Ovary (tissue), 9 donors: ENCODE measurements around the gene FBXO15. TPM values are rescaled to one million over a fixed set of nuclear protein-coding genes. Genes with fewer than 3 reads are reported as not detected.

ENCODE experiments used
- DNase-seq, 5 donors: peaks; one replicate each; pipeline ENCODE4 v3.0.0-alpha.2; 2019 to 2020
- H3K27ac ChIP-seq, 2 donors: fragments of 200-600 bp; one replicate each; pipeline versions ENCODE4 v1.5.1 to v1.8.0; 2019 to 2022
- H3K27me3 ChIP-seq: fragments of 200-600 bp; one replicate; pipeline ENCODE4 v1.8.0; 2022
- H3K36me3 ChIP-seq: fragments of 200-600 bp; sonication (generic); one replicate; pipeline ENCODE4 v1.5.1; 2019
- H3K4me1 ChIP-seq: one replicate; pipeline ENCODE4 v1.8.1; 2013; ENCODE audit warnings: mild to moderate bottlenecking, moderate library complexity; ENCODE audit not compliant: insufficient read depth
- H3K4me3 ChIP-seq: fragments of 200-600 bp; sonication (generic); one replicate; pipeline ENCODE4 v1.5.1; 2017
- H3K9me3 ChIP-seq, 2 donors: fragments of 200-600 bp in 1 of 2; sonication (generic) in 1 of 2; one replicate each; pipeline versions ENCODE4 v1.5.1 to v1.8.1; 2013 to 2019; ENCODE audit warnings: mild to moderate bottlenecking in 1 of 2, moderate library complexity in 1 of 2
- EP300 ChIP-seq: sonication (generic); formaldehyde crosslinking; IDR thresholded peaks from one replicate; pipeline ENCODE4 v1.6.1; 2017; ENCODE audit warnings: antibody characterized with exemption
- POLR2A ChIP-seq: fragments of 450-650 bp; IDR thresholded peaks from one replicate; pipeline ENCODE4 v1.6.1; 2017; ENCODE audit warnings: antibody characterized with exemption, mild to moderate bottlenecking, moderate library complexity
- WGBS, 3 donors: extraction: QIAGEN DNeasy Blood & Tissue Kit in 1 of 3; methylation state at CpG; one replicate each; pipeline versions ENCODE4 v1.1.5 to v1.1.7; 2013 to 2017; 5-methylcytosine and 5-hydroxymethylcytosine counted together
- intact Hi-C, 4 donors: fragments of 100-400 bp; cut with DNase I; formaldehyde crosslinking; loops; one replicate each; pipeline versions ENCODE4 v1.11.0 to v1.15.1; 2022 to 2023
- polyA plus RNA-seq, 2 donors: library from polyadenylated mRNA; stranded (reverse); fragments of 200-250 nt in 1 of 2; fragments of 350-450 nt in 1 of 2; fragmentation: Illumina TruSeq in 1 of 2; extraction: RNeasy Lipid Tissue Mini Kit (QIAGEN cat#74804) in 1 of 2; gene quantifications; one replicate each; pipeline ENCODE4 v1.2.3, GENCODE V29; 2013 to 2014
- total RNA-seq, 7 donors: library from RNA; depleted of rRNA in 2 of 7; stranded (reverse); fragments of >200 nt in 2 of 7; fragmentation: NEBNext Ultra II Directional in 3 of 7; extraction: Animal tissue kit (Norgen Biotek cat#: 25700) in 3 of 7; gene quantifications; one replicate each; pipeline versions ENCODE4 v1.1.0 to v1.2.4, GENCODE V29; 2016 to 2023
- TF ChIP-seq, protein P1 (sequence below), 3 donors: fragments of 450-650 bp in 2 of 3; fragments of 200-600 bp in 1 of 3; IDR thresholded peaks; one replicate each; pipeline versions ENCODE4 v1.5.1 to v1.8.0; 2016 to 2022; ENCODE audit warnings: antibody characterized with exemption in 3 of 3, mild to moderate bottlenecking in 1 of 3
- donor health status: DM: no; HTN: no; CAD: no; lungs with moderate emphysema.
- donor health status: DM: no; HTN: no; CAD: no.
- donor health status: Bipolar disorder and iron deficiency.
- donor health status: DM: yes; HTN: yes; CAD: no.
- donor health status: DM: no; HTN: no; CAD: no.
- donor health status: DM: yes; HTN: yes; CAD: no.

Gene FBXO15
- total and polyA plus RNA-seq, 9 donors: 0.40 to 13.6 (median 1.1) TPM

DNA sequence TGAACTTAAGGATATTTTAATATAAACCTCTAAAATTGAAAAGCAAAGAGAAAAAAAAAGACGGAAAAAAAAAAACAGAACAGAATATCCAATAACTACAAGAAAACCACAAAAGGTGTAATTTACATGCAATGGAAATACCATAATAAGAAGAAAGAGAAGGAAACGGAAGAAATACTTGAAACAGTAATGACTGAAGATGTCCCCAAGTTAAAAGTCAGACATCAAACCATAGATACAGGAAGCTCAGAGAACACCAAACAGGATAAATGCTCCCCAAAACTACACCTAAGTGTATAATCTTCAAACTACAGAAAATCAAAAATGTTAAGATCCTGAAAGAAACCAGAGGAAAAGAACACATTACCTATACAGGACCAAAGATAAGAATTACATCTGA is 39.2 kb downstream of the FBXO15 start:
- no peaks in the 10 kb centered on the region for H3K36me3 ChIP-seq
- intact Hi-C loops: no loop called here
- TF ChIP-seq EP300 (no peak), POLR2A (no peak)
- TF ChIP-seq, protein P1, sequence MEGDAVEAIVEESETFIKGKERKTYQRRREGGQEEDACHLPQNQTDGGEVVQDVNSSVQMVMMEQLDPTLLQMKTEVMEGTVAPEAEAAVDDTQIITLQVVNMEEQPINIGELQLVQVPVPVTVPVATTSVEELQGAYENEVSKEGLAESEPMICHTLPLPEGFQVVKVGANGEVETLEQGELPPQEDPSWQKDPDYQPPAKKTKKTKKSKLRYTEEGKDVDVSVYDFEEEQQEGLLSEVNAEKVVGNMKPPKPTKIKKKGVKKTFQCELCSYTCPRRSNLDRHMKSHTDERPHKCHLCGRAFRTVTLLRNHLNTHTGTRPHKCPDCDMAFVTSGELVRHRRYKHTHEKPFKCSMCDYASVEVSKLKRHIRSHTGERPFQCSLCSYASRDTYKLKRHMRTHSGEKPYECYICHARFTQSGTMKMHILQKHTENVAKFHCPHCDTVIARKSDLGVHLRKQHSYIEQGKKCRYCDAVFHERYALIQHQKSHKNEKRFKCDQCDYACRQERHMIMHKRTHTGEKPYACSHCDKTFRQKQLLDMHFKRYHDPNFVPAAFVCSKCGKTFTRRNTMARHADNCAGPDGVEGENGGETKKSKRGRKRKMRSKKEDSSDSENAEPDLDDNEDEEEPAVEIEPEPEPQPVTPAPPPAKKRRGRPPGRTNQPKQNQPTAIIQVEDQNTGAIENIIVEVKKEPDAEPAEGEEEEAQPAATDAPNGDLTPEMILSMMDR (IDR thresholded peaks at IDR 0.05): no peak

DNA sequence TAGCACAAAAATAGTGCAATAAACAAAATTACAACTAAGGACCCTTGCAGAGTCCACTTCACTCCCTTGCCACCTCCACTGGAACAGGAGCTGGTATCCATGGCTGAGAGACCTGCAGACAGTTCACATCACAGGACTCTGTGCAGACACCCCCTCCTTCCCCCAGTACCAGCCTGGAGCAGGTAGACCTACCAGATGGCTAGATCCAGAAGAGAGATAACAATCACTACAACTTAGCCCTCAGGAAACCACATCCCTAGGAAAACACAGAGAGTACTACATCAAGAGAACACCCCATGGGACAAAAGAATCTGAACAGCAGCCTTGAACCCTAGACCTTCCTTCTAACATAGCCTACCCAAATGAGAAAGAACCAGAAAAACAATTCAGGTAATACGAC is 49.8 kb downstream of the FBXO15 start:
- H3K4me1 ChIP-seq: no peaks in the 10 kb centered on the region
- no peaks in the 10 kb centered on the region for H3K9me3 ChIP-seq
- H3K27ac ChIP-seq: no peak overlapping the region
- 77 to 89% (median 82%) methylated on average over 1 of the region's 1 CpG for WGBS, 3 donors
- H3K27me3 ChIP-seq: no peaks in the 10 kb centered on the region
- no peak overlapping the region for H3K4me3 ChIP-seq
- TF ChIP-seq, protein P1 (IDR thresholded peaks at IDR 0.05): no peak
- TF ChIP-seq POLR2A (no peak), EP300 (no peak)
- intact Hi-C loops: no loop called here
- no peak for DNase-seq
- no peaks in the 10 kb centered on the region for H3K36me3 ChIP-seq

More for the DNA sequence above, 39.2 kb downstream of the FBXO15 start:
- H3K4me1 ChIP-seq: no peaks in the 10 kb centered on the region
- H3K27ac ChIP-seq: no peak overlapping the region
- WGBS, 3 donors: 89 to 92% (median 91%) methylated on average over 2 of the region's 2 CpGs
- no peak overlapping the region for H3K4me3 ChIP-seq
- H3K27me3 ChIP-seq: no peaks in the 10 kb centered on the region
- no peaks in the 10 kb centered on the region for H3K9me3 ChIP-seq
- no peak for DNase-seq

DNA sequence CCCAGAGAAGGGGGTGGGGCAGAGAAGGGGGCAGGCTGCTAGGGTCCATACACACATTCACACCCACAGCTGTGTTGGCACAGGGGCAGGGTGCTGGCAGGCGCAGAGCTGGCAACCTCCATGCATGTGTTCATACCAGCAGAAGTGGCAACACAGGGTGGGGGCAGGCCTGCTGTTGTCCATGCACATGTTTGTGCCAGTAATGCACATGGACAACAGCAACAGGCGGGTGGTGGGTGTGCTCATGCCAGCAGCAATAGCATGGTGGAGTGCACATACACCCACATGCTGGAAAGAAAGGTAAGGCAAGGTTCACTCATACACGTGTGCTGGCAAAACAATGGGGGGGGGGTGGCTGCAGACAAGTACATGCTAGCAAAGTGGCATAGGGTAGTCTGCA is 54.7 kb downstream of the FBXO15 start:
- intact Hi-C loops: no loop called here
- no peak for DNase-seq
- H3K27me3 ChIP-seq: no peaks in the 10 kb centered on the region
- H3K4me1 ChIP-seq: no peaks in the 10 kb centered on the region
- H3K4me3 ChIP-seq: no peak overlapping the region
- WGBS, 3 donors: 85 to 92% (median 88%) methylated on average over 3 of the region's 3 CpGs
- H3K9me3 ChIP-seq: no peaks in the 10 kb centered on the region
- no peaks in the 10 kb centered on the region for H3K36me3 ChIP-seq
- no peak overlapping the region for H3K27ac ChIP-seq
- TF ChIP-seq POLR2A (no peak), EP300 (no peak)
- TF ChIP-seq, protein P1 (IDR thresholded peaks at IDR 0.05): no peak

DNA sequence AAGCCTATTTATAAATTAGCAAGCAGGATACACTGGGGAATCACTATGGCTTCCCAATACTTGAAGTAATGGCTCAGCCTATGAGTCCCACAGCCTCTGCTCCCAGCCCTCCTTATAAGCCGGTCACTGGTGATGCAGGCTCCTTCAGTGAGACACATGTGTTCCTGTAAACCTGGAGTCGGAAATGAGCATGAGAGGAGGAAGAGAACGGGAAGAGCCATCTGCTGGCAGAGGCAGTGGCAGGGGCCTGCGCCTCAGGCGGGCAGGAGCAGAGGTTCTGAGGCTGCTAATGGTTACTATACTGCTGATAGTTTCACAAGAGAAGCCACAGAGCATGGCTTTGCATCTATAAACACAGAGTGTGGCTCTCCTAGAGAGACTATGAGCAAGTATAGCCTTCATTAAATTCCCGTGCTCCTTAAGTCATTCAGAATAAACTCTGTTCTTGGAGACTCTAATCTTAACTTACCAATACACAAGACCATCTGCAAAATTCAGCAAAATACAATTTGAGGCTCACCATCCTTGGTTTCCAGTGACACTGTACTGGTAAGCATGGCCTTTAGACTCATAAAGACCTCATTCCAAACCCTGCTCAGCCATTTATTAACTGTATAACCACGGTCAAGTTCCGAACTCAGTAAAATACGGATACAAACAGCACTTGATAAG is 63.3 kb downstream of the FBXO15 start:
- no peaks in the 10 kb centered on the region for H3K36me3 ChIP-seq
- H3K4me1 ChIP-seq: no peaks in the 10 kb centered on the region
- no peak overlapping the region for H3K27ac ChIP-seq
- DNase-seq: no peak
- WGBS, 3 donors: 80 to 86% (median 83%) methylated on average over 9 of the region's 9 CpGs
- H3K9me3 ChIP-seq: no peaks in the 10 kb centered on the region
- no peaks in the 10 kb centered on the region for H3K27me3 ChIP-seq
- no peak overlapping the region for H3K4me3 ChIP-seq
- intact Hi-C loops: no loop called here
- TF ChIP-seq, protein P1 (IDR thresholded peaks at IDR 0.05): no peak
- TF ChIP-seq EP300 (no peak), POLR2A (no peak)
